ENCODE results near the gene ASTN2.

DNA sequence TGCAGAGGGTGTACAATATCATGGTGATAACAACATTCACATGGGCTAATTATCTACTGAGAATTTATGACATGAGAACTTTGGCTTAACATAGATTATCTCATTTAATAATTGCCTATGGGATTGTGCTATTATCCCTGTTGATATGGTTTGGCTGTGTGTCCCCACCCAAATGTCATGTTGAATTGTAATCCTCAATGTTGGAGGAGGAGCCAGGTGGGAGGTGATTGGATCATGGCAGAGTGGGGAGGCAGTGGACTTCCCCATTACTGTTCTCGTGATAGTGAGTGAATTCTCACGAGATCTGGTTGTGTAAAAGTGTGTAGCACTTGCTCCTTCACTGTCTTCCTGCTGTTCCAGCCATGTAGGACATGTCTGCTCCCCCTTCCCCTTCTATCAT is 541.4 kb downstream of the ASTN2 start:
- TF ChIP-seq, protein P1, sequence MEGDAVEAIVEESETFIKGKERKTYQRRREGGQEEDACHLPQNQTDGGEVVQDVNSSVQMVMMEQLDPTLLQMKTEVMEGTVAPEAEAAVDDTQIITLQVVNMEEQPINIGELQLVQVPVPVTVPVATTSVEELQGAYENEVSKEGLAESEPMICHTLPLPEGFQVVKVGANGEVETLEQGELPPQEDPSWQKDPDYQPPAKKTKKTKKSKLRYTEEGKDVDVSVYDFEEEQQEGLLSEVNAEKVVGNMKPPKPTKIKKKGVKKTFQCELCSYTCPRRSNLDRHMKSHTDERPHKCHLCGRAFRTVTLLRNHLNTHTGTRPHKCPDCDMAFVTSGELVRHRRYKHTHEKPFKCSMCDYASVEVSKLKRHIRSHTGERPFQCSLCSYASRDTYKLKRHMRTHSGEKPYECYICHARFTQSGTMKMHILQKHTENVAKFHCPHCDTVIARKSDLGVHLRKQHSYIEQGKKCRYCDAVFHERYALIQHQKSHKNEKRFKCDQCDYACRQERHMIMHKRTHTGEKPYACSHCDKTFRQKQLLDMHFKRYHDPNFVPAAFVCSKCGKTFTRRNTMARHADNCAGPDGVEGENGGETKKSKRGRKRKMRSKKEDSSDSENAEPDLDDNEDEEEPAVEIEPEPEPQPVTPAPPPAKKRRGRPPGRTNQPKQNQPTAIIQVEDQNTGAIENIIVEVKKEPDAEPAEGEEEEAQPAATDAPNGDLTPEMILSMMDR (IDR thresholded peaks at IDR 0.05; ENCODE audit: low read length), result no peak
- TF ChIP-seq EZH2 (IDR thresholded peaks at IDR 0.05; ENCODE audit: borderline replicate concordance, low read length), result no peak

Measured in OCI-LY1 (cell line).